Astrocyte of the spinal cord (primary cell): ENCODE measurements around the gene TDRD7.

ENCODE experiments used
- DNase-seq: peaks from one replicate; pipeline ENCODE4 v3.0.0; 2011; ENCODE audit warnings: low read depth, low spot score
- H3K4me3 ChIP-seq: 2 replicates; pipeline ENCODE4 v1.5.1; 2011; ENCODE audit warnings: low read depth, mild to moderate bottlenecking, low read length, moderate library complexity
- in situ Hi-C: cut with HindIII; loops from 2 replicates; pipeline ENCODE4 v1.10.0; 2017; ENCODE audit warnings: low sequenced_read_pairs
- TF ChIP-seq, protein P1 (sequence below): IDR thresholded peaks from 2 replicates; pipeline ENCODE4 v1.5.1; 2012; ENCODE audit warnings: low read depth, mild to moderate bottlenecking, low read length, inconsistent platforms

TDRD7 gene

GRCh38 chr9:97468658-97469448 is 57.0 kb downstream of the TDRD7 start:
- peak; percentile 69 for DNase-seq
- in situ Hi-C loops, result no loop called here
- H3K4me3 ChIP-seq, result no peak overlapping the region
- TF ChIP-seq, protein P1, sequence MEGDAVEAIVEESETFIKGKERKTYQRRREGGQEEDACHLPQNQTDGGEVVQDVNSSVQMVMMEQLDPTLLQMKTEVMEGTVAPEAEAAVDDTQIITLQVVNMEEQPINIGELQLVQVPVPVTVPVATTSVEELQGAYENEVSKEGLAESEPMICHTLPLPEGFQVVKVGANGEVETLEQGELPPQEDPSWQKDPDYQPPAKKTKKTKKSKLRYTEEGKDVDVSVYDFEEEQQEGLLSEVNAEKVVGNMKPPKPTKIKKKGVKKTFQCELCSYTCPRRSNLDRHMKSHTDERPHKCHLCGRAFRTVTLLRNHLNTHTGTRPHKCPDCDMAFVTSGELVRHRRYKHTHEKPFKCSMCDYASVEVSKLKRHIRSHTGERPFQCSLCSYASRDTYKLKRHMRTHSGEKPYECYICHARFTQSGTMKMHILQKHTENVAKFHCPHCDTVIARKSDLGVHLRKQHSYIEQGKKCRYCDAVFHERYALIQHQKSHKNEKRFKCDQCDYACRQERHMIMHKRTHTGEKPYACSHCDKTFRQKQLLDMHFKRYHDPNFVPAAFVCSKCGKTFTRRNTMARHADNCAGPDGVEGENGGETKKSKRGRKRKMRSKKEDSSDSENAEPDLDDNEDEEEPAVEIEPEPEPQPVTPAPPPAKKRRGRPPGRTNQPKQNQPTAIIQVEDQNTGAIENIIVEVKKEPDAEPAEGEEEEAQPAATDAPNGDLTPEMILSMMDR, result peak; percentile 80

DNA sequence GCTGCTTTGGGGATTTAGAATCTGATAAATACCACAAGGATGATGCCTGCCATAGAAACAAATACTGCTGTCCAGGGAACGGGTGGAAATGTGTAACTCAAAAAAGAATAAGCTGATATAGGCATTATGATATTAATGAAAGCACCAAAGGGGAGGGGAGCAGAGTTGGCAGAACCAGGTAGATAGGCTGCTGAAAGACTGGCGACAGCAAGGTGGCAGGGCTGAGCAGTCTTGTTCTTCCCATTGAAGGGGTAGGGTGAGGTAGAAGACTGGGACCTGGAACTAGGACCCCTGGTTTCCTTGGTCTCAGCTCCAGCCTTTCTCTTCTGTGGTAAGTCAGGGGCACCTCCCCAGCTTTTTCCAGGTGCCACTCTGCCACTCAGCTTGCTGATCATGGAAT is 58.2 kb downstream of the TDRD7 start:
- TF ChIP-seq, protein P1, result peak; percentile 28
- in situ Hi-C loops, result no loop called here
- DNase-seq, result no peak
- H3K4me3 ChIP-seq, result no peak overlapping the region

- in situ Hi-C loops, result no loop called here
- DNase-seq, result no peak
- H3K4me3 ChIP-seq, result no peak overlapping the region
- TF ChIP-seq, protein P1, result no peak
Measured at GRCh38 chr9:97473717-97474116, 61.8 kb downstream of the TDRD7 start.

DNA sequence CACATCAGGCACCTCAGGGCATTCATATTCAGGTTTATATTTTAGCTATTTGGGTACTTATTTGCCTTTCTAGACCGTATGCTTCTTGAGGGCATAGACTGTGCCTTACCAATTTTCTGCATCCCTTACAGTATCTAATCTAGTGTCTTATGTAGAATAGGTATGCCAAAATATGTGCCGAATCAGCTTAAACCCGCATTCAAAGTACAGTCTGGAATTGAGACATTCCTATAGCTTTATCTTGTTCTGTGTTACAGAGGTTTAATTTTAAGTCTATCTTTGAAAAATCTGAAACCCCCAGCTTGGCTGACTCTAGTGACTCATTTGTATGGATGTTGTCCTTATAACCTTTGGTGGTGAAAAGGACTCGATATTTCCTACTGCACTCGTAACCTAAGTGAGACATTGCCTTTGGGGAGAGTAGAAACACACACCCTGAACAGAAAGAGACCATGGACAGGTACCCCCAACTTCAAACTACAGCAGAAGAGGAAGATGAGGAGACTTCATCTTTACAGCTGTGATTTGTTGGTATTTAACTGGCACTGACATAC is 62.6 kb downstream of the TDRD7 start:
- in situ Hi-C loops, result no loop called here
- DNase-seq, result peak; percentile 18
- no peak overlapping the region for H3K4me3 ChIP-seq
- TF ChIP-seq, protein P1, result no peak

DNA sequence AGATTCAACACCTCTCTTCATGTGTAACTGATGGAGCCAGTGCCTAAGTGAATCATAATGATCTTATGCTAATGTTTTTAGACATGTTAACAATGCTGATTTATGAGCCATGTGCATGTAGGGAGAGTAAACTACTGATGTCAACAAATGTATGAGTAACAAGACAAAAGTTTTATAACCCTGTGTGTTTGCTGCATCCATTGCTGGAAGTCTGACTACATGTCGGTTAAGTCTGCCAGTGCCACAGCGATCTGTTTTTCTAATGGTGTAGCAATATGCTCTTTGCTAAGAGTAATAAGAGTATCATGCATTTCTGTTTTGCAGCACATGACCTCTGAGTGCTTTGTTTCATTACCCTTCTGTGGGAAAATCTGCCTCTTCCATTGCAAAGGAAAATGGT is 63.2 kb downstream of the TDRD7 start:
- DNase-seq, result peak; percentile 10
- in situ Hi-C loops, result no loop called here
- H3K4me3 ChIP-seq, result no peak overlapping the region
- TF ChIP-seq, protein P1, result no peak

- in situ Hi-C loops, result no loop called here
- DNase-seq, result no peak
- no peak overlapping the region for H3K4me3 ChIP-seq
- TF ChIP-seq, protein P1, result no peak
Measured at GRCh38 chr9:97478301-97478981, 66.5 kb downstream of the TDRD7 start.
